Neuronal stem cell (in vitro differentiated cells): Measurements from ENCODE around the gene CYP19A1.

Experiments used
- DNase-seq: peaks from one replicate; pipeline ENCODE4 v3.0.0-alpha.2; 2013; ENCODE audit warnings: low spot score
- H2AFZ ChIP-seq: one replicate; pipeline ENCODE4 v1.6.1; 2013; ENCODE audit warnings: mild to moderate bottlenecking, low read length, inconsistent platforms
- H2AK5ac ChIP-seq: 2 replicates; pipeline ENCODE4 v1.6.1; 2013; ENCODE audit warnings: low read depth, mild to moderate bottlenecking, inconsistent platforms, low read length, moderate library complexity, mixed read lengths
- H2BK120ac ChIP-seq: 2 replicates; pipeline ENCODE4 v1.6.1; 2013; ENCODE audit warnings: low read depth, mild to moderate bottlenecking, inconsistent platforms, low read length, moderate library complexity, mixed read lengths
- H2BK12ac ChIP-seq: one replicate; pipeline ENCODE4 v1.6.1; 2013; ENCODE audit warnings: low read length, inconsistent platforms
- H2BK15ac ChIP-seq: 2 replicates; pipeline ENCODE4 v1.6.1; 2013; ENCODE audit warnings: mild to moderate bottlenecking, low read length, inconsistent platforms, mixed read lengths
- H2BK5ac ChIP-seq: one replicate; pipeline ENCODE4 v1.6.1; 2013; ENCODE audit warnings: inconsistent platforms, mild to moderate bottlenecking, low read length, moderate library complexity
- H3K14ac ChIP-seq: one replicate; pipeline ENCODE4 v1.6.1; 2013; ENCODE audit warnings: low read length, inconsistent platforms
- H3K18ac ChIP-seq: 2 replicates; pipeline ENCODE4 v1.6.1; 2013; ENCODE audit warnings: low read length, inconsistent platforms
- H3K23ac ChIP-seq: 2 replicates; pipeline ENCODE4 v1.6.1; 2013; ENCODE audit warnings: low read depth, mild to moderate bottlenecking, mixed read lengths, low read length, inconsistent platforms; ENCODE audit not compliant: poor library complexity
- H3K27ac ChIP-seq: replicated peaks from 3 replicates; pipeline ENCODE4 v1.5.1; 2013; ENCODE audit warnings: low read length, inconsistent platforms
- H3K27me3 ChIP-seq, 3 experiments: 2 replicates each; pipeline ENCODE4 v1.6.1; 2013; ENCODE audit warnings: low read length in 3 of 3, mild to moderate bottlenecking in 2 of 3, inconsistent platforms in 1 of 3, low read depth in 1 of 3, mixed read lengths in 1 of 3, moderate library complexity in 1 of 3; ENCODE audit not compliant: control insufficient read depth in 3 of 3, insufficient read depth in 3 of 3
- H3K36me3 ChIP-seq, 2 donors: replicated peaks in 1 of 2; 2 replicates each; pipeline ENCODE4 v1.6.1; 2013; ENCODE audit warnings: low read length in 2 of 2; ENCODE audit not compliant: control insufficient read depth in 2 of 2, insufficient read depth in 2 of 2
- H3K4ac ChIP-seq: 2 replicates; pipeline ENCODE4 v1.6.1; 2013; ENCODE audit warnings: inconsistent platforms, mild to moderate bottlenecking, low read length, moderate library complexity
- H3K4me1 ChIP-seq, 2 donors: 1 replicate in 1 of 2; 2 replicates in 1 of 2; pipeline ENCODE4 v1.6.1; 2013; ENCODE audit warnings: low read length in 2 of 2, low read depth in 1 of 2; ENCODE audit not compliant: control insufficient read depth in 2 of 2, insufficient read depth in 1 of 2
- H3K4me2 ChIP-seq: one replicate; pipeline ENCODE4 v1.6.1; 2013; ENCODE audit warnings: mild to moderate bottlenecking, low read length, inconsistent platforms; ENCODE audit not compliant: insufficient read depth, poor library complexity, severe bottlenecking
- H3K4me3 ChIP-seq, 2 donors: 2 replicates each; pipeline ENCODE4 v1.5.1; 2013; ENCODE audit warnings: low read length in 2 of 2, mild to moderate bottlenecking in 2 of 2, inconsistent platforms in 1 of 2, moderate library complexity in 1 of 2
- H3K79me1 ChIP-seq: one replicate; pipeline ENCODE4 v1.6.1; 2013; ENCODE audit warnings: low read depth, mild to moderate bottlenecking, inconsistent platforms, low read length, moderate library complexity
- H3K9ac ChIP-seq: one replicate; pipeline ENCODE4 v1.6.1; 2013; ENCODE audit warnings: mild to moderate bottlenecking, low read depth, low read length, inconsistent platforms; ENCODE audit not compliant: poor library complexity
- H3K9me3 ChIP-seq, 2 donors: replicated peaks in 1 of 2; 2 replicates each; pipeline versions ENCODE3 to v1.6.1; 2013; ENCODE audit warnings: low read length in 2 of 2, mild to moderate bottlenecking in 2 of 2, inconsistent platforms in 1 of 2, low read depth in 1 of 2, mixed read lengths in 1 of 2, moderate library complexity in 1 of 2; ENCODE audit not compliant: control insufficient read depth in 2 of 2, insufficient read depth in 1 of 2
- H4K8ac ChIP-seq: one replicate; pipeline ENCODE4 v1.6.1; 2013; ENCODE audit warnings: low read depth, mild to moderate bottlenecking, inconsistent platforms, low read length, moderate library complexity
- H4K91ac ChIP-seq: one replicate; pipeline ENCODE4 v1.6.1; 2013; ENCODE audit warnings: low read length, low read depth, mild to moderate bottlenecking, inconsistent platforms; ENCODE audit not compliant: poor library complexity
- WGBS, 2 donors: extraction: QIAGEN DNeasy Blood & Tissue Kit; methylation state at CpG; one replicate each; pipeline ENCODE4 v1.1.7; 2013; ENCODE audit warnings: missing lambda C conversion rate in 2 of 2, mixed read lengths in 1 of 2; ENCODE audit not compliant: insufficient read length in 2 of 2, insufficient replicate concordance in 1 of 2; ENCODE audit errors: extremely low coverage in 2 of 2; 5-methylcytosine and 5-hydroxymethylcytosine counted together

The CYP19A1 gene

GRCh38 chr15:51218299-51218938 is 120.0 kb downstream of the CYP19A1 start:
- Histone ChIP-seq H3K79me1 (no peaks in the 10 kb centered on the region), H3K14ac (no peak overlapping the region), H3K9ac (no peak overlapping the region), H3K23ac (no peak overlapping the region), H3K4ac (no peak overlapping the region), H2BK120ac (no peak overlapping the region), H3K27me3 (no peaks in the 10 kb centered on the region), H2BK15ac (no peak overlapping the region), H3K18ac (no peak overlapping the region), H2BK12ac (no peak overlapping the region), H2BK5ac (no peak overlapping the region), H3K9me3 (no peaks in the 10 kb centered on the region), H3K4me2 (no peak overlapping the region), H3K27ac (no peak overlapping the region), H2AFZ (no peak overlapping the region), H4K8ac (no peak overlapping the region), H3K4me3 (no peak overlapping the region), H2AK5ac (no peak overlapping the region), H3K36me3 (no peaks in the 10 kb centered on the region), H3K4me1 (no peaks in the 10 kb centered on the region), H4K91ac (no peak overlapping the region)
- DNase-seq: no peak
- WGBS, 2 donors: no CpG with 5 or more reads among the region's 3 CpGs

DNA sequence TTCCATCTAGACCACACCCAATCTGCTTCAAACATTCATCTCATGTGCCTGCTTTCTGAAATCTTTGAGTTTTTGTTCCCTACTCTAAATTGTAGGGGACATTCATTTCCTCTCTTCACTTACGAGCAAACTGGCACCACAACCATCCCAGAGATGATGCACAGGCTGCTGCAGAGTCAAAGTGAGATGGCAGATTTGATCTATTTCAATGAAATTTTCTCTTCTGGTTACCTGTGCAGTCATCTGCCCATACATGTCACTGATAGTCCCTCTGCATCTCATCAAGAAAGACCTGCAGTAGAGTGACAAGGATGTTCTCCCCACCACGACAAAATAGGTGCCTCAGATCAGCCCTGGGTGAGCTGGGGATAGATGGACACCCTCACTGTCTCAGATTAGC is 125.5 kb downstream of the CYP19A1 start:
- Histone ChIP-seq H3K23ac (no peak overlapping the region), H3K18ac (no peak overlapping the region), H3K4ac (no peak overlapping the region), H2BK15ac (no peak overlapping the region), H4K91ac (no peak overlapping the region), H3K4me2 (no peak overlapping the region), H2BK120ac (no peak overlapping the region), H2AK5ac (no peak overlapping the region), H3K36me3 (no peaks in the 10 kb centered on the region), H3K27me3 (no peaks in the 10 kb centered on the region), H2BK12ac (no peak overlapping the region), H3K4me1 (peaks cover 0 to 1% of the 10 kb centered on the region in 2 donors), H4K8ac (no peak overlapping the region), H3K4me3 (no peak overlapping the region), H3K27ac (no peak overlapping the region), H3K9ac (no peak overlapping the region), H2AFZ (no peak overlapping the region), H3K9me3 (no peaks in the 10 kb centered on the region), H2BK5ac (no peak overlapping the region), H3K79me1 (no peaks in the 10 kb centered on the region), H3K14ac (no peak overlapping the region)
- no peak for DNase-seq
- WGBS, 2 donors: no CpG with 5 or more reads among the region's 2 CpGs

- Histone ChIP-seq H2BK5ac (no peak overlapping the region), H3K23ac (no peak overlapping the region), H2AFZ (no peak overlapping the region), H3K18ac (no peak overlapping the region), H3K4me2 (no peak overlapping the region), H3K79me1 (no peaks in the 10 kb centered on the region), H3K14ac (no peak overlapping the region), H2AK5ac (no peak overlapping the region), H2BK15ac (no peak overlapping the region), H3K27me3 (no peaks in the 10 kb centered on the region), H3K27ac (no peak overlapping the region), H2BK12ac (no peak overlapping the region), H3K4me1 (peaks cover 0 to 6% of the 10 kb centered on the region in 2 donors), H3K9ac (no peak overlapping the region), H3K9me3 (no peaks in the 10 kb centered on the region), H2BK120ac (no peak overlapping the region), H4K91ac (no peak overlapping the region), H3K36me3 (no peaks in the 10 kb centered on the region), H3K4ac (no peak overlapping the region), H4K8ac (no peak overlapping the region), H3K4me3 (no peak overlapping the region)
- DNase-seq: no peak
- no CpG with 5 or more reads among the region's 5 CpGs for WGBS, 2 donors
These were observed 126.2 kb downstream of the CYP19A1 start for GRCh38 chr15:51212239-51212638.

- Histone ChIP-seq H3K4ac (no peak overlapping the region), H3K4me3 (no peak overlapping the region), H3K27ac (no peak overlapping the region), H3K27me3 (no peaks in the 10 kb centered on the region), H3K79me1 (no peaks in the 10 kb centered on the region), H2AFZ (no peak overlapping the region), H3K18ac (no peak overlapping the region), H3K9me3 (no peaks in the 10 kb centered on the region), H2BK120ac (no peak overlapping the region), H2BK15ac (no peak overlapping the region), H3K9ac (no peak overlapping the region), H4K8ac (no peak overlapping the region), H3K23ac (no peak overlapping the region), H3K4me2 (no peak overlapping the region), H2BK5ac (no peak overlapping the region), H4K91ac (no peak overlapping the region), H3K36me3 (no peaks in the 10 kb centered on the region), H3K4me1 (peaks cover 0 to 12% of the 10 kb centered on the region in 2 donors), H2AK5ac (no peak overlapping the region), H3K14ac (no peak overlapping the region), H2BK12ac (no peak overlapping the region)
- WGBS, 2 donors: no CpG with 5 or more reads among the region's 3 CpGs
- no peak for DNase-seq
These were observed 133.1 kb downstream of the CYP19A1 start for GRCh38 chr15:51205050-51205975.
